Upper lobe of left lung (tissue), 4 donors: Measurements from ENCODE around the gene MTPN.

ENCODE experiments used
- EP300 ChIP-seq, 4 donors: sonication (generic); formaldehyde crosslinking; IDR thresholded peaks; one replicate each; pipeline ENCODE4 v1.5.1; 2017; ENCODE audit warnings: antibody characterized with exemption in 4 of 4, control low read depth in 2 of 4
- POLR2A ChIP-seq, 4 donors: fragments of 450-650 bp; IDR thresholded peaks; one replicate each; pipeline ENCODE4 v1.5.1; 2016 to 2017; ENCODE audit warnings: antibody characterized with exemption in 4 of 4, mild to moderate bottlenecking in 2 of 4
- POLR2AphosphoS5 ChIP-seq, 2 donors: sonication (generic); formaldehyde crosslinking; IDR thresholded peaks; one replicate each; pipeline ENCODE4 v1.5.1; 2017; ENCODE audit warnings: antibody characterized with exemption in 2 of 2
- TF ChIP-seq, protein P1 (sequence below), 6 experiments: fragments of 450-650 bp in 4 of 6; fragments of 200-600 bp in 2 of 6; sonication (generic) in 2 of 6; IDR thresholded peaks; one replicate each; pipeline ENCODE4 v1.5.1; 2016 to 2019; ENCODE audit warnings: antibody characterized with exemption in 6 of 6

DNA sequence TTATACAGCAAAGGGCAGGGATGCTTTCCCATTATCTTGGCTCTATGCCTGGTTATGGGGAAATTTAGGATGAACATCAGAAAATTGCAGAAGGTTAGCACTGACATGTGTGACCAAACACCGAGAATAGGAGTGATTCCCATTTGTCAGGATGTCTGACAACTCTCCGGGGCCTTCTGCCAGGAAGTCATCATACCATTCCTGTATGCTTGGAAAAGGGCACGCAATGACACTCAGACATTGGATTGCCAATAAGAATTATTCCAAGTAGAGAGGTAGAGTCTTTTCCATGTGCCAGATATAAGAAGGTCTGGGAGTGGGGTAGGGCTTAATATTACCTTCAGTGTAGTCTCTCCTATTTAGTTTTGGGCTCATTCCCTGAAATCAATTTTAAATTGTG, 82.3 kb downstream of the MTPN start:
- TF ChIP-seq, protein P1, sequence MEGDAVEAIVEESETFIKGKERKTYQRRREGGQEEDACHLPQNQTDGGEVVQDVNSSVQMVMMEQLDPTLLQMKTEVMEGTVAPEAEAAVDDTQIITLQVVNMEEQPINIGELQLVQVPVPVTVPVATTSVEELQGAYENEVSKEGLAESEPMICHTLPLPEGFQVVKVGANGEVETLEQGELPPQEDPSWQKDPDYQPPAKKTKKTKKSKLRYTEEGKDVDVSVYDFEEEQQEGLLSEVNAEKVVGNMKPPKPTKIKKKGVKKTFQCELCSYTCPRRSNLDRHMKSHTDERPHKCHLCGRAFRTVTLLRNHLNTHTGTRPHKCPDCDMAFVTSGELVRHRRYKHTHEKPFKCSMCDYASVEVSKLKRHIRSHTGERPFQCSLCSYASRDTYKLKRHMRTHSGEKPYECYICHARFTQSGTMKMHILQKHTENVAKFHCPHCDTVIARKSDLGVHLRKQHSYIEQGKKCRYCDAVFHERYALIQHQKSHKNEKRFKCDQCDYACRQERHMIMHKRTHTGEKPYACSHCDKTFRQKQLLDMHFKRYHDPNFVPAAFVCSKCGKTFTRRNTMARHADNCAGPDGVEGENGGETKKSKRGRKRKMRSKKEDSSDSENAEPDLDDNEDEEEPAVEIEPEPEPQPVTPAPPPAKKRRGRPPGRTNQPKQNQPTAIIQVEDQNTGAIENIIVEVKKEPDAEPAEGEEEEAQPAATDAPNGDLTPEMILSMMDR (IDR thresholded peaks at IDR 0.05): no peak
- TF ChIP-seq EP300 (IDR thresholded peaks at IDR 0.05) (no peak), POLR2A (IDR thresholded peaks at IDR 0.05) (no peak), POLR2AphosphoS5 (IDR thresholded peaks at IDR 0.05) (no peak)
